GM18868 (cell line): Measurements from ENCODE around the gene RRP12.
"Not testable (repeated sequence)": the region's sequence is repeated elsewhere in the genome, so short reads cannot be mapped to it uniquely, and the experiment has no call there.

Source experiments
- ATAC-seq: cut with Tn5 transposase; IDR thresholded peaks from one replicate; pipeline ENCODE4 v1.9.1; 2021; ENCODE audit warnings: mild to moderate bottlenecking, moderate library complexity; ENCODE audit not compliant: unreplicated experiment

The RRP12 gene

GRCh38 chr10:97372233-97372875, 28.8 kb downstream of the RRP12 start:
- no peak for ATAC-seq

GRCh38 chr10:97371696-97372095, 29.4 kb downstream of the RRP12 start:
- ATAC-seq = no peak

- ATAC-seq = no peak
Measured at GRCh38 chr10:97367126-97367649, 34.0 kb downstream of the RRP12 start.

- ATAC-seq = no peak
Measured at GRCh38 chr10:97366572-97366971, 34.6 kb downstream of the RRP12 start.

GRCh38 chr10:97365761-97366351, 35.3 kb downstream of the RRP12 start:
- ATAC-seq = no peak

- ATAC-seq = no peak
Measured at GRCh38 chr10:97363071-97363470, 38.1 kb downstream of the RRP12 start.

- no peak for ATAC-seq
Measured at GRCh38 chr10:97362310-97363033, 38.7 kb downstream of the RRP12 start.

GRCh38 chr10:97361537-97361901, 39.6 kb downstream of the RRP12 start:
- no peak for ATAC-seq

- ATAC-seq = no peak
Measured at GRCh38 chr10:97360705-97361536, 40.2 kb downstream of the RRP12 start.

- no peak for ATAC-seq
Measured at GRCh38 chr10:97358781-97359180, 42.4 kb downstream of the RRP12 start.

- no peak for ATAC-seq
Measured at GRCh38 chr10:97358349-97358748, 42.8 kb downstream of the RRP12 start.

GRCh38 chr10:97356918-97357317, 44.2 kb downstream of the RRP12 start:
- ATAC-seq = no peak

GRCh38 chr10:97356318-97356914, 44.7 kb downstream of the RRP12 start:
- no peak for ATAC-seq

- no peak for ATAC-seq
Measured at GRCh38 chr10:97355571-97355975, 45.6 kb downstream of the RRP12 start.

GRCh38 chr10:97353945-97354344, 47.2 kb downstream of the RRP12 start:
- no peak for ATAC-seq

GRCh38 chr10:97349752-97350513, 51.2 kb downstream of the RRP12 start:
- no peak for ATAC-seq

- ATAC-seq = no peak
Measured at GRCh38 chr10:97347317-97347716, 53.8 kb downstream of the RRP12 start.

GRCh38 chr10:97343664-97344063, 57.5 kb downstream of the RRP12 start:
- not testable (repeated sequence) for ATAC-seq

- ATAC-seq = no peak
Measured at GRCh38 chr10:97341416-97341815, 59.7 kb downstream of the RRP12 start.

- ATAC-seq = no peak
Measured at GRCh38 chr10:97338041-97338440, 63.1 kb downstream of the RRP12 start.
